ENCODE results near the gene MAML1. TPM values are rescaled to one million over a fixed set of nuclear protein-coding genes. Genes with fewer than 3 reads are reported as not detected.
A peak's percentile ranks its signal among the peaks of the same experiment; 100 is the strongest.

MAML1 gene
- total and polyA plus RNA-seq, 2 donors (not counting 1 experiment from before 2014, with no cell fraction given), result 12.0 to 50.6 TPM

DNA sequence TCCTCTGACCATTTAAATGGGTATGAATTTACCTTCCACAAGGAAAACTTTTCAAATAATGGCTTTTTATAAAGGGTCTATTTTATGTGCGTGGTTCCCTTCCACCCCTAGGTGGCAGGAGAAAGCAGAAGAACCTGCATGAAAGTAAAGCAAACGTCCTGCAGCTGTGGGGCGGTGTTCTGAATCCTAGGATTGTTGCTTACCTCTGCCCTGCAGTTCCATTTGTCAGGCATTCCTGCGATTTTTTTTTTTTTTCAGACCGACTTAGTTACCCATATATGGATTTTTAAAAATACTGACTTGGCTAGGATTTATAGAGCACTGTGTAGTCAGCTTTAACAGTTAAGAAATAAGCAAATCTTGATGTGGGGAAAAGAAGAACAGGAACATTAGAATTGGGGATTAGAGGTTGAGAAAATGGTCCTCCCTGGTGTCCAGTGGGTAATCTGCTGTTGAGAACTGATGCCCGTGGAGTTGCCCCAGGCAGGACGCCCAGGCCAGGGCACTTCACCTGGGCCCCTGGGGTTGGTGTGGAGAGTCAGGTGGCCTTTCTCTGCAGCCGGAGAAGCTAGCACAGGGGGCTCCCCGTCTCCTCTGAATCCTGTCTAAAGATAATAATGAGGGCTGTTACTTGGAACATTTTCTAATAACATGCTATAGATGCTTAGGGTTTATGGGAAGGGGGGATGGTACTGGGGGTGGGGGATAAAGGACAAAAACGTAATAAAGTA is 30.8 kb downstream of the MAML1 start:
- Histone ChIP-seq H2AFZ (ENCODE audit: insufficient read depth, low read depth, low read length, poor library complexity, severe bottlenecking) (no peak overlapping the region), H3K4me2 (replicated peaks; ENCODE audit: low read depth, low read length, poor library complexity, severe bottlenecking) (no peak overlapping the region), H3K4me3 (ENCODE audit: control extremely low read depth in 1 of 5, extremely low read depth in 1 of 5, insufficient read depth in 1 of 5, low read depth in 2 of 5, low read length in 4 of 5) (no peak overlapping the region), H3K79me2 (ENCODE audit: control insufficient read depth, insufficient read depth, low read length) (peaks cover 82% of the 10 kb centered on the region), H3K27ac (ENCODE audit: low read length in 2 of 2) (no peak overlapping the region), H3K9ac (ENCODE audit: low read length) (no peak overlapping the region), H3K36me3 (replicated peaks in 1 of 2; ENCODE audit: control extremely low read depth in 1 of 2, control insufficient read depth in 1 of 2, extremely low read depth in 1 of 2, insufficient read depth in 2 of 2, low read length in 1 of 2) (peaks cover 1 to 32% of the 10 kb centered on the region in 2 experiments), H3K27me3 (replicated peaks in 1 of 4; ENCODE audit: control extremely low read depth in 1 of 4, control insufficient read depth in 3 of 4, insufficient read depth in 4 of 4, low read length in 3 of 4) (no peaks in the 10 kb centered on the region), H4K20me1 (ENCODE audit: control insufficient read depth, insufficient read depth, low read length, poor library complexity, severe bottlenecking) (peaks cover 88% of the 10 kb centered on the region), H3K9me3 (ENCODE audit: control extremely low read depth in 1 of 3, control insufficient read depth in 2 of 3, insufficient read depth in 1 of 3, low read length in 2 of 3) (no peaks in the 10 kb centered on the region), H3K4me1 (ENCODE audit: control insufficient read depth in 2 of 2, insufficient read depth in 2 of 2, low read length in 2 of 2) (peaks cover 17 to 32% of the 10 kb centered on the region in 2 donors)
- intact Hi-C loops (cut with micrococcal nuclease), result loop anchor here (1.0 to 5.0 kb wide), 7 partner anchors 31 to 596 kb away; partner anchors contain the start of genes CANX, MAML1 and MRNIP
- Mint-ChIP-seq H3K4me3 (no peak overlapping the region), H3K4me1 (peaks cover 45% of the 10 kb centered on the region), H3K27me3 (no peaks in the 10 kb centered on the region), H3K27ac (no peak overlapping the region), H3K9me3 (ENCODE audit: insufficient read depth) (no peaks in the 10 kb centered on the region)
- CTCF ChIA-PET, result interaction anchor here (0.7 to 3.8 kb wide), 37 partner anchors 8 to 328 kb away, joined by 3 to 25 read pairs (median 4); partner anchors contain the start of genes LTC4S, MAML1, SQSTM1 and TBC1D9B
- ATAC-seq (ENCODE audit: low read depth) (peak; percentile 62), DNase-seq (peak; percentile 71)
- 86% methylated on average over 1 of the region's 10 CpGs for WGBS (ENCODE audit: insufficient coverage)
- TF ChIP-seq, protein P1, sequence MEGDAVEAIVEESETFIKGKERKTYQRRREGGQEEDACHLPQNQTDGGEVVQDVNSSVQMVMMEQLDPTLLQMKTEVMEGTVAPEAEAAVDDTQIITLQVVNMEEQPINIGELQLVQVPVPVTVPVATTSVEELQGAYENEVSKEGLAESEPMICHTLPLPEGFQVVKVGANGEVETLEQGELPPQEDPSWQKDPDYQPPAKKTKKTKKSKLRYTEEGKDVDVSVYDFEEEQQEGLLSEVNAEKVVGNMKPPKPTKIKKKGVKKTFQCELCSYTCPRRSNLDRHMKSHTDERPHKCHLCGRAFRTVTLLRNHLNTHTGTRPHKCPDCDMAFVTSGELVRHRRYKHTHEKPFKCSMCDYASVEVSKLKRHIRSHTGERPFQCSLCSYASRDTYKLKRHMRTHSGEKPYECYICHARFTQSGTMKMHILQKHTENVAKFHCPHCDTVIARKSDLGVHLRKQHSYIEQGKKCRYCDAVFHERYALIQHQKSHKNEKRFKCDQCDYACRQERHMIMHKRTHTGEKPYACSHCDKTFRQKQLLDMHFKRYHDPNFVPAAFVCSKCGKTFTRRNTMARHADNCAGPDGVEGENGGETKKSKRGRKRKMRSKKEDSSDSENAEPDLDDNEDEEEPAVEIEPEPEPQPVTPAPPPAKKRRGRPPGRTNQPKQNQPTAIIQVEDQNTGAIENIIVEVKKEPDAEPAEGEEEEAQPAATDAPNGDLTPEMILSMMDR (IDR thresholded peaks at IDR 0.05), result peak; percentile 96
- TF ChIP-seq EZH2 (IDR thresholded peaks at IDR 0.05; ENCODE audit: borderline replicate concordance, insufficient read depth, low read depth, low read length, poor library complexity, severe bottlenecking), result no peak
- POLR2A ChIA-PET, result interaction anchor here (0.6 to 1.6 kb wide), 4 partner anchors 23 to 33 kb away, joined by 3 to 8 read pairs (median 6); partner anchors contain the start of gene MAML1

DNA sequence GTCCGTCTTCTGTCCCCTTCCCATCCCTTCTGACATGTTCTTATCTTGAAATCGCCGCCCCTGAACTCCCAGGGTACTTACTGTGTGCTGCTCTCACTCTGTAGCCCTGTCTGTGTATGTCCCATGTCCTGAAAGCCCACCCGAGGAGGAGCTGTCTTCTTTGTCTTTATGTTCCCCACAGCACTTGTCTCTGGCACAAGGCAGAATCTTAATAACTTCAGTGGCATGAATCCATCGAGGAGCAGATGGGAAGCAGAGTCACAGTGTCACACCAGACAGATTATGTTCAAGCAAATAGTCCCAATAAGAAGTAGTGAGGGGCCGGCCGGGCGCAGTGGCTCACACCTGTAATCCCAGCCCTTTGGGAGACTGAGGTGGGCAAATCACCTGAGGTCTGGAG is 31.4 kb downstream of the MAML1 start:
- H3K4me1 Mint-ChIP-seq, result peaks cover 43% of the 10 kb centered on the region
- POLR2A ChIA-PET, result no interaction called here

More for the DNA sequence above, 31.4 kb downstream of the MAML1 start:
- 73% methylated on average over 4 of the region's 8 CpGs for WGBS (ENCODE audit: insufficient coverage)
- Mint-ChIP-seq H3K9me3 (ENCODE audit: insufficient read depth) (no peaks in the 10 kb centered on the region), H3K27me3 (no peaks in the 10 kb centered on the region), H3K27ac (no peak overlapping the region), H3K4me3 (no peak overlapping the region)
- Histone ChIP-seq H3K9me3 (ENCODE audit: control extremely low read depth in 1 of 3, control insufficient read depth in 2 of 3, insufficient read depth in 1 of 3, low read length in 2 of 3) (no peaks in the 10 kb centered on the region), H2AFZ (ENCODE audit: insufficient read depth, low read depth, low read length, poor library complexity, severe bottlenecking) (no peak overlapping the region), H3K36me3 (replicated peaks in 1 of 2; ENCODE audit: control extremely low read depth in 1 of 2, control insufficient read depth in 1 of 2, extremely low read depth in 1 of 2, insufficient read depth in 2 of 2, low read length in 1 of 2) (peaks cover 1 to 39% of the 10 kb centered on the region in 2 experiments), H3K79me2 (ENCODE audit: control insufficient read depth, insufficient read depth, low read length) (peaks cover 77% of the 10 kb centered on the region), H4K20me1 (ENCODE audit: control insufficient read depth, insufficient read depth, low read length, poor library complexity, severe bottlenecking) (peaks cover 82% of the 10 kb centered on the region), H3K27ac (ENCODE audit: low read length in 2 of 2) (no peak overlapping the region), H3K4me2 (replicated peaks; ENCODE audit: low read depth, low read length, poor library complexity, severe bottlenecking) (no peak overlapping the region), H3K4me3 (ENCODE audit: control extremely low read depth in 1 of 5, extremely low read depth in 1 of 5, insufficient read depth in 1 of 5, low read depth in 2 of 5, low read length in 4 of 5) (no peak overlapping the region), H3K27me3 (replicated peaks in 1 of 4; ENCODE audit: control extremely low read depth in 1 of 4, control insufficient read depth in 3 of 4, insufficient read depth in 4 of 4, low read length in 3 of 4) (no peaks in the 10 kb centered on the region), H3K9ac (ENCODE audit: low read length) (no peak overlapping the region), H3K4me1 (ENCODE audit: control insufficient read depth in 2 of 2, insufficient read depth in 2 of 2, low read length in 2 of 2) (peaks cover 17 to 32% of the 10 kb centered on the region in 2 donors)
- TF ChIP-seq EZH2 (IDR thresholded peaks at IDR 0.05; ENCODE audit: borderline replicate concordance, insufficient read depth, low read depth, low read length, poor library complexity, severe bottlenecking), result no peak
- TF ChIP-seq, protein P1 (IDR thresholded peaks at IDR 0.05), result no peak
- ATAC-seq (ENCODE audit: low read depth), result no peak
- CTCF ChIA-PET, result interaction anchor here (1.0 to 3.8 kb wide), 10 partner anchors 10 to 211 kb away, joined by 3 to 25 read pairs (median 9); partner anchors contain the start of genes LTC4S and TBC1D9B
- intact Hi-C loops (cut with micrococcal nuclease), result loop anchor here (5.0 kb wide), 1 partner anchor 597 kb away; no protein-coding TSS in a partner anchor
- no peak for DNase-seq

Data from B cell (primary cell).